ENCODE results near the gene SLC29A3.

SLC29A3 gene

GRCh38 chr10:71395621-71396020, 76.6 kb downstream of the SLC29A3 start:
- DNase-seq = no peak

DNA sequence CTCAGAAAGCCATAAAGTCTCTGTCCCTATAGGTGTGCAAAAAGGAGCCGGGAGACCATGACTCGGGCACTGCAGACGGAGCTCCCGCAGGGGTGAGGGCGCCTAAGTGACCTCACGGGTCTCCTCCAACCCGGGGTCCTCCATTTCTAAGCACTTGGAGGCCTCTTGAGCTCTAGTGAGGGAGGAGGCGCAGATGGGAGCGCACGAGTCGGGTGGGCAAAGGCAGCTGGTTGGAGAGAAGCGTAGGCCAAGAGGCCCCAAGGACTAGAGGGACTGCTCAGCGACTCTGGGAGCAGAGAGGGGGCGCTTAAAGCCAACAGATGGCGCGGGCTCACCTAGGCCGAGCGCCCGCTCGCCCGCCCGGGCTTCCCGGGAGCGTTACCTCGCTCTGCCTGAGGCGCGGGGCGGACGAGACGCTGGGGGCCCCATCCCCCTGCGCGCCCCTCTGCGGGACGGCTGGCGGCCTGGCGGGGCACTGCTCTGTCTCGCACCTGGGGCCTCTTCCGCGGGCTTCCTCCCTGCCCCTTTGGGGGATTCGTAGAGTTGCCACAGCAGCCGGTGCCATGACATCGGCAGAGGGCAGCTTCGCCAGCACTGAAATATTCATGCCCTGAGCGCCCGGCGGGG, 77.1 kb downstream of the SLC29A3 start:
- peak; percentile 68 for DNase-seq

GRCh38 chr10:71396711-71397295, 77.7 kb downstream of the SLC29A3 start, which contains the start of gene CDH23:
Gene CDH23, plus strand, starts transcription at chr10:71396920. Its CDS starts 42,912 bp downstream, at chr10:71439832.
- no peak for DNase-seq

- DNase-seq = no peak
Observed at GRCh38 chr10:71397296-71398212, 78.5 kb downstream of the SLC29A3 start.

GRCh38 chr10:71398976-71399375, 79.9 kb downstream of the SLC29A3 start:
- DNase-seq = no peak

DNA sequence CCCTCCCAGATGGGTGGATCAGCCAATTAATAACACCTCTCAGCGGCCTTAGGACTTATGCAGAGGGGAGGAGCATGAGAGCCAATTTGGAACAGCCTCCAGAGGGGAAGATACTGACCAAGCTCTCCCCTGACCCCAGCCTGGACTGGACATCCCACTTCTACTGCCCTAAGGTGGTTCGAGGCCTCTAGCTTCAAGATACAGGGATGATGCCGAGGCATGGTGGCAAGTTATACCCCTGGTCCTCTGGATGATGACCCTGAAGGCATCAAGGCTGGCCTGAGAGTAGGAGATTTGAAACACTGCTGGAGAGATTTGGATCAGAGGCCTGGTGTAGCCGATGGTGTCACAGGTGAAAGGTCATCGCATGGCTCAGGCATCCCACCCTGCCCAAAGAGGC, 80.9 kb downstream of the SLC29A3 start:
- DNase-seq = no peak

DNA sequence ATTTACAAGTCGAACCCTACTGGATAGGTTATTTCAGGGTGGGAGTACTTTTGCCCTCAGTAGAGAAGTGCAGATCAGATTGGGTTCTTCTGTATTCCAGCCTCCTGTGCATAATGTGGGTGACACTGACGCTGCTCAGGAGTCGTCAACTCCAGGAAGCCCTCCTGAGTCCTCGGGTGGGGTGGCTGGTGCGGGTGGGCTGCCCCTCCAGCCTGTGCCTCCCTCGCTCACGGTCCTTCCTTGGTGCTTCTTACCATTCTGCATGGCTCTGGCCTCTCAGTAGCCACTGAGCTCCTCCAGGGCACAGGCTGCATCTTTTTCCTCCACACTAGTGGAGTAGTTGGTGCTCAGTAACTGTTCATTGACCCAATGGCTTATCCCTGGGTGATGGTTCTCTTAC, 82.0 kb downstream of the SLC29A3 start:
- DNase-seq = no peak

DNA sequence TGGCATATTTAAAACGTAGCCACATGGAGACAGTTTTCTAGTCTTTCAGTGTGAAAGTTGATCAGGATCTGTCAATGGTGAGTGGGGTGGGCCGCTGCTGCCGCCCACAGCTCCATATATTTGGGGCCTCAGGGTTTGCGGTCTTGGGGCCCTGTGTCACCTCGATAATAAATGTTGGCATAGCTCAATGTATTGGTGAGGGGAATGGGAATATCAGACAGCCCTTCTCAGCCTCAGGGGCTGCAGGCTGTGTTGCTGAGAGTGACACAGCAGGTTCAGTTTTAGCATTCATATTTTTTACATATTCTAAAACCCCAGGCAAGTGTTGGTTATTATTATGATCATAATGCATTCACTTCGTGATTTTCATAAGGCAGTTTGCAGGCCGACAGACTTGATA, 82.9 kb downstream of the SLC29A3 start:
- DNase-seq = no peak

- no peak for DNase-seq
Observed at GRCh38 chr10:71404503-71405295, 85.6 kb downstream of the SLC29A3 start.

DNA sequence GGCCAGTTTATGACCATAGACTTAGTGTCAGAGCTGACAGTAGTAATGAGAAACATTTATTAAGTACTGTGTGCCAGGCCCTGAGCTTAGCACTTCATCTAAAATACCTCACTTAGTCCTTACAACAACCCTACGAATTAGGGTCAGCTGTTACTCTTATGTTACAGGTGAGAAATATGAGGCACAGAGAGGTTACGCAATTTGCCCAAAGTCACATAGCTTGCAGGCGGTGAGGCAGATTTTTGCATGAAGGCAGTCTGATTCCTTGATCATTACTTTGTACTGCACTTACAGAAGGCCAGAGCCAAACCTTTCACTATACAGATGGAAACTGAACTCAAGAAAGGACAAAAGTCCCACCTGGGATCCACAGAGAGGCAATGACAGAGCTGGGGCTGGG, 87.8 kb downstream of the SLC29A3 start:
- DNase-seq = no peak

DNA sequence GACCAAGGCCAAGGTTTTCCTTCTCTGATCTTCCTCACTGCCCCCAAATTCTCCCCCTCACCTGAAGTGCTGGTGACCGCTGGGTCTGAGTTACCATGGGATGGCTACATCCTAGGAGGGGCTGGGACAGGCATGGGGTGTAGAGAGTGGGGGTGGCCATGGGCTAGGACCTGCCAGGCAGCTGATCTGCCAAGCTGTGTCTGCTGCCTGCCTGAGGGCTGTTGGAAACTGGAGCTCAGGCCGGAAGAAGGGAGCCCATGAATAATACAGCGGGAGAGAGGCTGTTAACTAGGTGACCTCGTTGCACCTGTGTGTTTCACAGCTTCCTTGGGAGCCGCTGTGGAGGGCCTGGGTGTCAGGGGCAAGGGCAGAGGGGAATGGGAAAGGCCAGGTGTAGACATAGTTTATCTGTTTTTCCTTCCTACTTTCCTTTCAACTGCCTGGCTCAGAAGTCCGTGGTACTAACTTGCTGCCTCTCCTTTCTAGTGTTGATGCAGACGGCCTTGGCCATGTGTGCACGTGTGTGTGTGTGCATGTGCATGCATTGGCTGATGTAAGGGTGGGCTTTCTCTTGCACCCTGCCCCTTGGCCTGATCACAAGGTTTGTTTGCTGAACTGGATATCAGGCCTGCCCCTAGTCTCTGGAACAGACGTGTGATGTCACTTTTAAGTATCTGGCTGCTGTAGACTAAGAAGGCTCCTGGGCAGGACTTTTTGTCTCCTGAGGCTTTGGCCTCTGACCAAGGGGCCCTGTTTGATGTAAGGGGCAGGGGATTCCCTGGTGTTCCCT, 89.6 kb downstream of the SLC29A3 start:
- DNase-seq = no peak

- DNase-seq = no peak
Observed at GRCh38 chr10:71409516-71410104, 90.6 kb downstream of the SLC29A3 start.

Measured in GDM1 (cell line).